GM21576 (cell line): Measurements from ENCODE around the gene LAMA5.

Source experiments
- ATAC-seq: cut with Tn5 transposase; IDR thresholded peaks from one replicate; pipeline ENCODE4 v1.9.1; 2021; ENCODE audit warnings: mild to moderate bottlenecking, moderate library complexity; ENCODE audit not compliant: unreplicated experiment

LAMA5 gene

DNA sequence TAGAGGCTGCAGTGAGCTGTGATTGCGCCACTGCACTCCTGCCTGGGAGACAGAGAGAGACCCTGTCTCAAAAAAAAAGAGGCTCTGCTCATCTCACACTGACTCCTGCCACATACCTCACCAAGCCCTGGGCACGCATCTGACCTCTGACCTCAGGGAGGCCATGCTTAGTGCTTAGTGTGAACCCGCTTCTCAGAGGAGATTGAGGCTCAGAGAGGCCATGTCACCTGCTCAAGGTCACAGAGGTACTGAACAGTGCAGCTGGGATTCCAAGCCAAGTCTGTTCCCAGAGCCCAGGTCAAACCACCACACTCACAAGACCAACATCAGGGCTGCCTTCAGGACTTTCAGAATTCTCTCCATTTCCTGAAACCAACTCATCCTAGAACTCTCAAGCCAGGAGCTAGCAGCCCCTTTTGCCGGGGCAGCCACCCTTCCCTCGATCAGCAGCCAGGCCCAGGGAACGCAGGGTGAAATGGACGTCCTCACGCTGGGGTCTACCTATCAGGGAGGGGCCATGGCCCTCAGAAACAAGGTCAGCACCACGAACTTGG, 37.1 kb upstream of the LAMA5 start:
- no peak for ATAC-seq

DNA sequence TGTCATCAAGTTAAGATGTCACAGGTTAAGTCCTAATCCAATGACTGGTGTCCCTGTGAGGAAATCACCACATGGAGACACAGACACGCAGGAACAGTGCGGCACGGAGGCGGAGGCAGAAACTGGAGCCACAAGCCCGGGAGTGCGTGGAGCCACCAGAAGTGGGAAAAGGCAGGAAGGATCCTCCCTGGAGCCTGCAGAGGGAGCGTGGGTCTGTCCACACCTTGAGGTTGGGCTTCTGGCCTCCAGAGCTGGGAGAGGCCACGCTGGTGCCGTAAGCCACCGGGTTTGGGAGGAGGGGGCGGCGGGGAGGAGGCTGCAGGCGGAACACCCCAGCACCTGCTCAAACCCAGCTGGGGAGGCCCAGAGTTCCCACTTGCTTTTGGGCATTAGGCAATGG, 36.2 kb upstream of the LAMA5 start:
- ATAC-seq, result no peak

DNA sequence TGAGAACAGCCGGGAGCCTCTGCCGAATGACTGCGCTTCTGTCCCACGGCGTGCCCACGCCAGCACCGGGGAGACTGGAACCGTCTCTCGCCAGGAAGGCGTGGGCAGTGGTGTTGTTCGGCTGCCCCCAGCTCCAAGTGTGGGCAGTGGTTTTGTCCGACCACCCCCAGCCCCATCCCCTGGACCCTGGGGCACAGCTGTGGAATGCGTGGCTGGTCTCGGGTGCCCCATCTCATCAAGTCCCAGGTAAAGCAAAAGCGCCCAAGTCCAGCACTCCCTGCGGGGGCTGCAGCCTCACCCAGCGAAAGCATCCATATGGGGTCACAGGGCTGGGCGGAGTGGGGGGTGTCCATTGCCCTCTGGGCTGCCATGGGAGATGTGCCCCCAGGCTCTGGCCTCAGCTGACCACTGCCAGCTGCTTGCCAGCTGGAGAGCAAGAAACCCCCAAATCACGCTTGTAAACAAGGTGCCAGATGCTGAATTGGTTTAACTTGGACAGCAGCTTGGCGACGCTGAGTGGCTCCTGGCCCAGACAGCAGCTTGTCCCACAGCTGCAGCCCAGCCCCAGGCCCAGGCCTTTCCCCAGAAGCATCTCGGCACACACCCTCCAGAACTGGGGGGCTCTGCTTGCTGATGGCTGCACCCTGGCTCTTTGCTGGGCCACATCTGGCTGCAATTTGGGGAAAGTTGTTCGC, 35.5 kb upstream of the LAMA5 start:
- ATAC-seq, result no peak

DNA sequence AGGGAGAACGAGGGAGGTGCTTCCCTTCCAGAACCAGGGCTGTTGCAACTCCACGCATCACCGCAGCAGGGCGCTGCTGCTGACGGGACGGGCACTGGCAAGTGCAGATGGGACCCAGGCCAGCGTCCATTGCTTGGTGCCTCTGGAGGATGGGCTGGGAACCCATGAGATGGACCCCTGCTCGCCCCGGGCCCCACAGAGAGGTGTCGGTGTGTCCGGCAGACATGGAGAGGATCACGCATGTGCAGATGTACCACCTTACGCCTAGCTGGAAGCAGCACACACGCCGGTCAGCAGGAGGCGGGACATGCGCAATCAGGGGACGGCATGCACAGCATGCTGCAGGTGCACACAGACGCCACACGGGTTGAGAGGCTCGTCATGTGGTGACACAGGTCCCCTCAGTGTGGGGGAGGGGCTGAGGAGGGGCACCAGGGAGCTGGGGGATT, 34.2 kb upstream of the LAMA5 start:
- ATAC-seq, result no peak

DNA sequence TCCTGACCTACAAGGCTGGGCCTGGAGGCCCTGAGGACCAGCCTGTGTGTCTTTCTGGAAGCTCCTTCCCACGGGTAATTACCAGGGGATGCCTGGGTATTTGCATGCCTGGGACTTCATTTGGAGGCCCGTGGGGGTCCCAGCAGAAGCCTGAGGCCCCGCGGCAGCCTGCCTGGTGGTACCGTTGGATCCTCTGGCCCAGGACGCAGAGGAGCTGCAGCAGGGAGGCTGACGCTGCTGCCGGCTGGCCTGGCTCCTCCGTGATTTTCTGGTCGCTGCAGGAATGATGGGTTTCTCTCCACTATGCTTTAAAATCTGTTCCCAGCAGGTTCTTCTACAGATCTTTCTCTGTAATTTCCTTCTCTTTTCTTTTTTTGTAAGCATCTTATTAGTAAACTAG, 33.4 kb upstream of the LAMA5 start:
- ATAC-seq, result no peak

DNA sequence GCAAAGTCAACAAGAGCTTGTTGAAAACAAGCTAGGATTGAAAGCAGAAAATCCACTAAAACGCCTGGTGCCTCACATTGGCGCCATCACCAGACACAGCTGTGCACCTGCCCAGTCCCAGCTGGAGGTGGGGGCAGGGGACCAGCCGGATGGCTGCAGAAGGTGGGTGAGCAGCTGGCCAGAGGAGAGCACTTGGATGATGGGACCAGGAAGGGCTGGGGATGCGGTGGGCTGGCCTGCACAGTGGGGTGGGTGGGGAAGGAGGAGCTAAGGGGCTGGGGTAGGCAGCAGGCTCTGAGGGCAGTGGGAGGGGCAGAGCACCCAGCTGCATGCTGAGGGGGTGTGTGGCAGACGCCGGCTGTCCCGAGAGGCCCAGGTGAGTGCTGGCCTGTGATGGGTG, 32.9 kb upstream of the LAMA5 start:
- ATAC-seq, result no peak

DNA sequence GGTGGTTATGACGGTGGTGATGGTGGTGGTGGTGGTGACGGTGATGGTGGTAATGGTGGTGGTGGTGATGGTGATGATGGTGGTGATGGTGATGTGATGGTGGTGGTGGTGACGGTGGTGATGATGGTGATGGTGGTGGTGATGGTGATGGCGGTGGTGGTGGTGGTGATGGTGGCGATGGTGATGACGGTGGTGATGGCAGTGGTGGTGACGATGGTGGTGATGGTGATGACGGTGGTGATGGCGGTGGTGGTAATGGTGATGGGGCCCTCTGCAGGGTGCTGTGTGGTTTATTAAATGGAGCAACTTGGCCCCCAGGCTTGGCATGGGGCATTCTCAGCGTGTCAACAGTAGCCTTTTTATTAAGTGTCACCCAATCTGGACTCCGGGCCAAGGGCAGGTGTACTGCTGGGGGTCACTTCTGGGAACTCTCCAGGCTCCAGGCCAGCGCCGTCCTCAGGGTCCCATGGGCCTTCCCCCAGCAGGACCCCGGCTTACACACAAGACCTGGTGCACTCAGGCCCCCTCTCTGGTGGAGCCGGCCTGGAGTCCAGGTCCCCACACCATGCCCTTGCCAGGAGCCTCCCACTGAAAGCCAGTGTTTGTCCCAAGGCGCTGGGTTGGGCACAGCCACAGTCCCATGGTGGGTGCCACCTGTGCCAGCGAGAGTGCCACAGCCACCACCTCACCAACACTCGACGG, 31.2 kb upstream of the LAMA5 start:
- ATAC-seq, result no peak

DNA sequence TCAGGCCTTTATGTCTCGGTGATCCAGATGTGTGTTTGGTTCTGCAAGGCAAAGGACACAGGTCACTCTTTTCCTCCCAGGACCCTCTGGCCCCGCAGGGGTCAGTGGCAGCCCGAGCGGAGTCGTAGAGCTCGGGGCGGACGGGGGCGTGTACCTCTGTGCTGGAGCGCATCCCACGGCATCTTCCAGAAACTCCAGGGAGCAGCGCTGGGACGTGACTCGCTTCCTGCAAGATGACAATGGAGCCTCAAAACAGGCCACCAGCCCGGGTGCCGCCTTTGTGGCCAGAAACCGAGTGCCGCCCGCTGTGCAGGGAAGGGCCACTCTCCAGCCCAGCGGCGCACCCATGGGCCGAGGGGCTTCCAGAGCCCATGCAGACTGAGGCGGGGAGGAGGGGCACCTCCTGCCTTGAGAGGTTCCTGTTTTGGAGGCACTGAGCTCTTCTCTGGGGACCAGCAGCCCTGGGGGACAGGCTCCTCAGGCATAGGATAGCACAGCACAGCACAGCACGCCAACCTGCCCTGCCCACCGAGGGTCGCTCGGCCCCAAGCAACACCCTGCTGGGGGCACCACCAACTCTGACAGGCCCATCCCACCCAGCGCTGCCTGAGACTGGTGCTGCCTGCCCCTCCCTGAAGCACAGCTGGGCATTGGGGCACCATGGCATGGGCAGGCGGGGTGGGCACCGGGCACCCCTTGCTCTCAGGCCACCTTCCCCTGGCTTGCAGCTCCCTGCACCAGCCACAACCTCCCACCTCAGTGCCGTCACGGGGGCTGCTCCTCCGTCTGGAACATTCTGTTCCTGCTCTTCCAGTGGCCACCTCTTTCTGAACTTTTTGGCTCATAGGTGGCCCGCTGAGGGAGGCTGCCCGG, 29.5 kb upstream of the LAMA5 start:
- ATAC-seq, result no peak

DNA sequence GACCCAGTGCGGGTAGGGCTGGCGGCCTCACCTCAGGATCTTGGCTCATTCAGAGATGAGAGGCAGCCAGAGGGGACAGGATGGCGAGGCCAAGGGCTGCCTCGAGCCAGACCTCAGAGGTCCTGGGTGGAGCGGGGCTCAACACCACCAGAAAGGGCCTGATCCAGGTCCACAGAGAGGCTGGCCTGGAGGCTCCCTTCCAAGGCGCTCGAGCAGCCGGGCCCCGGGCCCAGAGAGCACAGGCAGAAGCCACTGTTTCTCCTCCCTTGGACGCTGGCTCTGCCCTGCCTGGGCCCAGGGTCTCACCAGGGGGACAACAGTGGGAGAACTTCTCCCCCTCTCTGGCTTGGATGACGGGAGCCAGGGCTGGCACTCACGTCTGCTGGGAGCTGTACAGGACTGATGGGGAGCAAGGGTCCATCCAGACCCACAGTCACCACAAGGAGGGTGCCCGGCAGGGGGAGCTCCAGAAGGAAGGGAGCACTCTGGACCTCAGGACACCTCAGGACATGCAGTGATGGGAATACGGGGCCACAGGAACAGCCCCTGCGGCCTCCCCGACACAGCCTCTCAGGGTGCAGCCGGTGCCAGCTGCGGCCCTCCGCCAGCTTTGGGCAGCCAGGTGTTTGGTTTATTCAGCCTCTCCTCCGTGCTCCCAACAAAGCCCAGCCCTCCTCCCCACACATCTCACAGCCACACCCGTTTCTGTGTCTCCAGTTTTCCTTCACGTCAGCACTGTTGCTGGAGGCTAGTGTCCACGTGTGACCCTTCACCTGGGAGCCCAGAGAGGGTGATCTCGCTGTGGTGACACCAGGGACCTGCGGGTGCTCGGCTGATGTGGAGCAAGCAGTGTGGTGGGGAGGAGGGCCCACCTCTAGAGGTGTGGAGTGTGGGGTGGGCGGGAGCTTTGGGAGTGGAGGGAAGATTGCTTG, 28.5 kb upstream of the LAMA5 start:
- no peak for ATAC-seq

DNA sequence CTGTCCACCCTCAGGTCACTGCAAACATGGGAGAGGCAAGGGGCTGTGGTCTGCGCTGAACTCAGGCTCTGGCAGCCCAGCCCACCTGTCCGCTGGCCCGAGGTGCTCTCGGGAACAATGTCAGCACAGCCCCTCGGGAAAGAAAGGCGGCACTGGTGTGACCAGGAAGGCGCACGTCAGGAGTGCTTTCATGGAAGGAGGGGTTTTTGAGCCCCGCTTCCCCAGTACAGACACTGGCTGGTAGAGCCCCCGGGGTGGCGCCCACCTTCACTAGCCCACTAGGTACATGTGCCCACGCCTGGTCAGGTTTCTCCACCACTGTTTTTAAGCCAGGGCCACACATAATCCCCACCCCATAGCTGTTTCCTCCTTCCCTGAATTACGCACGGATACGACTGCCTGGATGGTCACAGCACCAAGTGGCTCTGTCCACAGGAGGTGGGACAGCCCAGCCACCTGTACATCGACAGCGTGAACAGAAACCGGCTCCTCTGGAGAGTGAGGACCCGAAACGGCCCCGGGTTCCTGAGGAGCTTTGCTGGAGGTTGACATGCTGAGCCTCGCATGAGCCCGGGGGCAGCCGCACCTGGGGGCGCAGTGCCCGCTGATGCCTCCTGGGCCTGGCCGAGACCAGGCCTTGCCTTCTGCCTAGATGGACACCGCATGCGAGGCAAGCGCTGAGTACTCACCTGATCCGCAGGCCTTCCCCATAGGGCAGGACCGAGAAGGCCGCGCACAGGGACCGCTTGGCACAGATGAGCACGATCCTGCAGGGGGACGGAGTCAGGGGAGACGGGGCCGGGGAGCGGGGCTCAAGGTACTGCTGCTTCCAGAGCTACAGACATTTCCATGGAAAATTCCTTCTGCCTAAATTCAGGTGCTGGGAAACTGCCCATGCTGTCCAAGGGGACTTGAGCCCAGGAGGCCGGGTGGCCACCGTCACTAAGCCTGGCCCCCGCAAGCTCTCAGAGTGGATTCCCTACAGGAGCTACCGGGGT, 27.4 kb upstream of the LAMA5 start:
- ATAC-seq, result no peak

DNA sequence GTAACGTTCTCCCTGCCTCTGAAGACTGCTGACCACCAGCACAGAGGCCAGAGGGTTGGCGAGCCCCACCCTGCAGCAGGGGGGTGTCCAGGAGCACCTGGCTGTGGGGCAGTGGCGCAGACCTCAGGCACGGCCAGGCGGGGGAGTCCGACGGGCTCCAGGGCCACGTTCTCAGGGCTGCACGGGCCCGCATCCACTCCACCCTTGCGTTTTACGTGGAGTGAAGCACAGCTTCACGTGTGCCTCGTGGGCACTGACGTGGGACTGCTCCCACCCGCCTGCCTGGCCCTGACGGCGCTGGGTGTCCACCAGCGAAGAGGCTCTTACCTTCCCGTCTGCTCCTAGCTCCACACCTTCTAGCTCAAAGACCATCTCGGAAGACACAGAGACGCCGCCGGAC, 26.7 kb upstream of the LAMA5 start:
- ATAC-seq, result no peak

DNA sequence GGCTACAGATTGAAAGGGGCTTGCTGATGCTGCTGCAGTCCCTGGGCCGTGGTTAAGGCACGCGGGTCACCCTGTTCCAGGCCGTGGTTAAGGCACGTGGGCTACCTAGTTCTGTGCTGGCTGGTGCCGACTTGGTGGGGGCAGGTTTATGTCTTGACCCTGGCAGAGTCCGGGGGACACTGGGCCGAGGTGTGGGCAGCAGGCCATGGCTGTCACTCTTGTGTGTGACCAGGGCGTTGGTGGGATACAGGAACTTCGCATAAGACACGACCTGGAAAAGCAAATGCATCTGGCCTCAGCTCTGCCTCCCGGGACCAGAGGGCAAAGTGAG, 26.2 kb upstream of the LAMA5 start:
- ATAC-seq, result no peak

DNA sequence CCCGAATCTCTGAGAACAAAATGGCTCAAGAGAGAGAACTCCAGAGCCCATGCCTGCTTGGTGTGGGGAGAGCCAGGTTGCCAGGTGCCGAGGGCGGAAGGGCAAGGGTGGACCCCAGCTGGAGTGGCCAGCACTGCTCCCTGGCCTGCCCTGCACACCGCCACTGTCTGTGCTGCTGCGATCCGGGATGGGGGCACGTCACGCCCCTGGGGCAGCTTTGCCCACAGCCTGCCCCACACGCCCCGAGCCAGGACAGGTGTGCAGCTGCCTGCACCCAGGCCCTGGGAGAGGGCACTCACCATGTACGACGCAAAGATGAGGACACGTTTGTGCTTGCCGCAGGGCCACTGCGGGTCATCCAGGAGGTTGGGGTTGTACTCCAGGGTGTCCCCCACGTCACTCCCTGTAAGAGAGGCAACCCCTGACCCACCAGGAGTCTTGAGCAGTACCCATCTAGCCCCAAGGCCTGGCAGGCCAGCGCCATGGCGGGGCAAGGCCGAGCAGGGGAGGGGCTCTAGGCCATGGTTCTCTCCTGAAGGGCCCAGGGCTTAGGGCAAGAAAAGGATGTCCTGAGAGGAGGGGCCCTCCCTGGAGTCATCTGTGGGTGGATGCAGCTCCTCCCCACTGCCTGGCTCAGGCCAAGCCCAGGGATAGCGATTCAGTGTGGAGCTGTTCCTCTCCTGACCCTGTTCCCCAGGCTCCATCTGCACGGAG, 25.7 kb upstream of the LAMA5 start:
- ATAC-seq, result no peak

DNA sequence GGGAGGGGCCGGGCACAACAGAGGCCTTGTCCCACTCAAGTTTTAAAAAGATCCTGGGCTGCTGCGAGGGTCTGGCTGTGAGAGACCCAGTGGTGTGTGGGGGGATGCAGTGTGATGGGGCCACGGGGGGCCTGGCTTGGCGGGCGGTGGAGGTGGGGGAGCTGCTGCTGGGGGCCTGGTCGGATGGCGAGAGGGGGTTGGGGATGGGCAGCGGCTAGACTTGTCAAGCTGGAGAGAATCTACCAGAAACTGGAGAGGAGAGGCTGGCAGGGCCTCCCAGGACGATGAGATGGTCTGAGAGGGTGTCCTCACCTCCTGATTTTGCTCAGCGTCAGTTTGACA, 24.9 kb upstream of the LAMA5 start:
- no peak for ATAC-seq

DNA sequence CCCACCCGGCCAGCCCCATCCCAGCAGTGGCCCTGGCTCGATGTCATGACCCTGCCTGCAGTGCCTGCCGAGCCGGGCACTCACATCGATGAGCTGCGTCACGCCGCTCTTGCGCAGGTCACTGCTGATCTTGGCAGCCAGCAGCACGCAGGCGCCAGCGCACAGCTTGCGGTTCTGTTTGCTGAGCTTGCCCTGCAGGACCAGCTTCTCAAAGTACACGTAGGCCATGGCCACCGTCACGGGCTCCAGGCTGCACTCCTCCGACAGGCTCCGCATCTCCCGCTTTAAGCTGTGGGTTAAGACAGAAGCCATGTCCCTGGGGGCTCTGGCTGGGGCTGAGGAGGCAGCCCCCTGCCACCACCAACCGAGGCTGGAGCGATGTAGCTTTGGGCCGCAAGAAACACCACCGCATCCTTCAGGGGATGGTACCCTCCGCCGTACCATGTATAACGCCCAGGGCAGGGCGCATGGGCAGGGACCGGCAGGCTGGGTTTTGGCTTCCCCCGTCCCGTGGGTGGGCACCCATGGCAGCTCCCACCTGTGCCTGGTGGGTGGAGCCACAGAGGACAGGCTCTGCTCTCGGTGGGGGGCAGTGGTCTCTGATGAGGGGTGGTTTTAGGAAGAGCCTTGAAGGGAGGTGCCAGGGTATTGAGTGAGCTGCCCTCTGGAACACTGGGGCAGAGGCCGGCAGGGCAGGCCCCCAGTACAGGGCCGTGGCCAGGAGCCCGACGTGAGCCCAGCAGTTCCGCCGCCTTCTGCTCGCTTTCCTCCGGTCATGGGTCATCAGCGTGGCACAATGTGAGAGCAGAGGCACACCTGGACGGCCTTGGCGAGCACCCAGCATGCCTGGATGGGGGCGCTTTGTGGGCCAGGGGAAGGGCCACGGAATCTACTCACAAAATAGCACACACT, 24.3 kb upstream of the LAMA5 start:
- ATAC-seq, result no peak

DNA sequence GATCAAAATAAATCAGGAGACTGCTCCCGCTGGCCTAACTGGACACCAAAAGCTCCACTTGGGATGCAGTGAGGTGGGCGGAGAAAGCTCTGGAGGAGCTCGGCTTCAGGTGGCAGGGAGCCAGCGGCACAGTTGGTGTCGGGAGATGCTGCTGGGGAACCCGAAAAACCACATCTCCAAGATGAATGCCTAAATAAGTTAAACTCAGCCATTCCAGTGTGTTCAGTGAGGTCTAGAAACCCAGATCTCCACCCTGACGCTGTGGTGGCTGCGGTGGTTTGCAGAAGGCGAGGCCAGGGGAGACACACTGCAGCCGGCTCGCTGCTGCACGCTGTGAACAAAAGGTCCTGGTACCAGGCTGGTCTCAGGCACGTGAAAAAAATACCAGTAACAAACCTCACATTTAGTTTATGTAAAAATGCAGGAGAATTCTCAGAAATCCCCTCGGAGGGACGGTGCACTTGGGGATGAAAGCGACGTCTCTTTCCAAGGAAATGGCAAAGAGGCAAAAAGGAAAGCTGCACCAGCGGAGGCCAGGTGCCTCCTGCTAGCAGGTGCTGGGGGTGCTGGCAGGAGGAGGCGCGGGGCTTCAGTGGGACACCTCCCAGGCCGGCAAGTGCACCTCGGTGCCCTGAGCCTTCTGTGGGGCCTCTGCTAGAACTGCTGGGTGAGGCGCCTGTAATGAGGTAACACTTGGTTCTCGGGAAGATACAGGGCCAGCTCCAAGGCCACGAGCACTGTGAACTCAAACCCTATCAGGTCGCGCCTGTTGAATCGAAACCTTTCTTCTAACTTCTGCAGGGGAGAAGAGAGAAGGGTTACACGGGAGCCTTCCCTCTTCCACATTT, 23.4 kb upstream of the LAMA5 start:
- no peak for ATAC-seq

DNA sequence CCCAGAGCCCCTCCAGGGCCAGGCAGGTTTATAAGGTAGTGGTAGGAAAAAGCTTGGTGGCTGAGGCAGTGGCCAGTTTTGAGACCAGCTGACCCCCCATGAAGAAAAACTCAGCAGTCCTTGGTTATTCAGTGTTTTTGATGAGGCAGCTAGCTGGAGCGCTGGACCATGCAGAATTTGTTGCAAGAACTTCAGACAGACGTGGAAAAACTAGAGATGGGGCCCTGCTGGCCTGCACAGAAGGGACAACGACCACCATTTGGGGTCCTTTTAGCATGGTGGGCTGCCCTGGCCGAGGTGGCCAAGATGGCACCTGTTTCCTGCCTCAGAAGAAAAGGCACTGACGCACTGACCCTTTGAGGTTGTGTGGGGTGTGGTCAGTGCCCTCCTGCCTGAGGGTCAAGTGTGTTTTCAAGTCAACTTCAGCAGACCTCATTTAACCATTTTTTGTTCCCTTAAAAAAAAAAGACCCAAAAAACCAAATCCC, 22.5 kb upstream of the LAMA5 start:
- ATAC-seq, result no peak
